SH-SY5Y (cell line): ENCODE results near the gene FZD7.

Experiments used
- GATA2 ChIP-seq: IDR thresholded peaks from 2 replicates; pipeline ENCODE4 v1.6.1; 2011; ENCODE audit warnings: mild to moderate bottlenecking, low read depth, low read length
- GATA3 ChIP-seq: IDR thresholded peaks from 2 replicates; pipeline ENCODE4 v1.6.1; 2011; ENCODE audit warnings: low read depth, mild to moderate bottlenecking, low read length, moderate library complexity

Gene FZD7

GRCh38 chr2:202023198-202023903, 10.3 kb upstream of the FZD7 start:
- no peak for TF ChIP-seq GATA2
- TF ChIP-seq GATA3: no peak

GRCh38 chr2:202023904-202024266, 9.8 kb upstream of the FZD7 start:
- TF ChIP-seq GATA2 (no peak), GATA3 (no peak)

DNA sequence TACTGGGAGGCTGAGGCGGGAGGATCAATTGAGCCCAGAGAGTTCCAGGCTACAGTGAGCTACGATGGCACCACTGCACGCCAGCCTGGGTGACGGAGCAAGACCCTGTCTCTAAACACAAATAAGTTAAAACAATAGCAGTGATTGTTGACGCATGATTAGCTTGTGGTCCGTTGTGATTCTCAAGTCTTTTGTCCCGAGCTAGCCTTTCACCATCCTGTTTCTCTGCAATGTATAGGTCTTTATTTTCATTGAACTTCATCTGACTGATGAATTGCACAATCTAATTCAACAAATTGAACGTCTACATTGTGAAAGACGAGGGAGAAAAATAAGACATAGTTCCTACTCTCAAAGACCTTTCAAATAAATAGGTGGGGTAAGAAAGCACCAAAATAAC, 8.8 kb upstream of the FZD7 start:
- no peak for TF ChIP-seq GATA2

- no peak for TF ChIP-seq GATA2
- TF ChIP-seq GATA3: no peak
Observed at GRCh38 chr2:202025816-202026215, 7.8 kb upstream of the FZD7 start.

DNA sequence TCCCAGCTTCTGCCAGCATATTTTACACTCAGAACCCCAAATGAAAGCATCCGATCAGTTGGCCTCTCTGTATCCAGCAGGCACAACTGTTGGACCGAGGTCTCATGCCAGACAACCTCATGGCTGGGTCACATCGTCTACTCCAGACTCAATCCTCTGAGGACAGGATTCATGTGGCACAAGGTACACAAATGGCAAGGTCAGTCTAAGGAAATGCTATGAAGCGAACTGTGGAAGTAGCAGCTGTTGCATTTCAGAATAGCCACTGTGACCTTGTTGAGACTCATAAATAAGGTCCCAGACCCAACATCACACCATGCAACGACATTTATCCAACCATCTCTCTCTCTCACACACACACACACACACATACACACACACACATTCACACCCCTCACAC, 7.1 kb upstream of the FZD7 start:
- TF ChIP-seq GATA2 (no peak), GATA3 (no peak)

GRCh38 chr2:202030691-202031090, 3.0 kb upstream of the FZD7 start:
- TF ChIP-seq GATA2: no peak
- TF ChIP-seq GATA3: no peak

- no peak for TF ChIP-seq GATA3
Observed at GRCh38 chr2:202031246-202031951, 2.3 kb upstream of the FZD7 start.

GRCh38 chr2:202032846-202033316, 774 bp upstream of the FZD7 start:
- no peak for TF ChIP-seq GATA3
- no peak for TF ChIP-seq GATA2

DNA sequence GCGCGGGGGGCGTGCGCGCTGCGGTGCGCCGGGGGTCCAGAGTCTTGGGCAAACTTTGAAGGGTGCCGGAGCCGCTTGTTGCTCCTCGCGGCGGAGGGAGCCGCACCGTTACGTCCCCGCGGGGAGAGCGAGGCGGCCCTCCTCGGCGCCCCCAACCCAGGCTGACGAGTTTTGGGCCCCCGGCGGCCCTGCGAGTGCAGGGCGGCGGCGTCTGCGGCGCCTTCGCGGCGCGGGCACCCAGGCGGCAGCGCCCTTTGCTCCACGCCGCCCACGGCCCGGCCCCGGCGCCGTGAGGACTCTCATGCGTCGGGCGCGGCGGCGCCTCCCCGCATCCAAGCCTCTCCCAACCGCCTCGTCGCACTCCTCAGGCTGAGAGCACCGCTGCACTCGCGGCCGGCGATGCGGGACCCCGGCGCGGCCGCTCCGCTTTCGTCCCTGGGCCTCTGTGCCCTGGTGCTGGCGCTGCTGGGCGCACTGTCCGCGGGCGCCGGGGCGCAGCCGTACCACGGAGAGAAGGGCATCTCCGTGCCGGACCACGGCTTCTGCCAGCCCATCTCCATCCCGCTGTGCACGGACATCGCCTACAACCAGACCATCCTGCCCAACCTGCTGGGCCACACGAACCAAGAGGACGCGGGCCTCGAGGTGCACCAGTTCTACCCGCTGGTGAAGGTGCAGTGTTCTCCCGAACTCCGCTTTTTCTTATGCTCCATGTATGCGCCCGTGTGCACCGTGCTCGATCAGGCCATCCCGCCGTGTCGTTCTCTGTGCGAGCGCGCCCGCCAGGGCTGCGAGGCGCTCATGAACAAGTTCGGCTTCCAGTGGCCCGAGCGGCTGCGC, 814 bp downstream of the FZD7 start:
- TF ChIP-seq GATA2: no peak
- TF ChIP-seq GATA3: no peak

DNA sequence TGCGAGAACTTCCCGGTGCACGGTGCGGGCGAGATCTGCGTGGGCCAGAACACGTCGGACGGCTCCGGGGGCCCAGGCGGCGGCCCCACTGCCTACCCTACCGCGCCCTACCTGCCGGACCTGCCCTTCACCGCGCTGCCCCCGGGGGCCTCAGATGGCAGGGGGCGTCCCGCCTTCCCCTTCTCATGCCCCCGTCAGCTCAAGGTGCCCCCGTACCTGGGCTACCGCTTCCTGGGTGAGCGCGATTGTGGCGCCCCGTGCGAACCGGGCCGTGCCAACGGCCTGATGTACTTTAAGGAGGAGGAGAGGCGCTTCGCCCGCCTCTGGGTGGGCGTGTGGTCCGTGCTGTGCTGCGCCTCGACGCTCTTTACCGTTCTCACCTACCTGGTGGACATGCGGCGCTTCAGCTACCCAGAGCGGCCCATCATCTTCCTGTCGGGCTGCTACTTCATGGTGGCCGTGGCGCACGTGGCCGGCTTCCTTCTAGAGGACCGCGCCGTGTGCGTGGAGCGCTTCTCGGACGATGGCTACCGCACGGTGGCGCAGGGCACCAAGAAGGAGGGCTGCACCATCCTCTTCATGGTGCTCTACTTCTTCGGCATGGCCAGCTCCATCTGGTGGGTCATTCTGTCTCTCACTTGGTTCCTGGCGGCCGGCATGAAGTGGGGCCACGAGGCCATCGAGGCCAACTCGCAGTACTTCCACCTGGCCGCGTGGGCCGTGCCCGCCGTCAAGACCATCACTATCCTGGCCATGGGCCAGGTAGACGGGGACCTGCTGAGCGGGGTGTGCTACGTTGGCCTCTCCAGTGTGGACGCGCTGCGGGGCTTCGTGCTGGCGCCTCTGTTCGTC, 1.7 kb downstream of the FZD7 start:
- no peak for TF ChIP-seq GATA3
- TF ChIP-seq GATA2: no peak

GRCh38 chr2:202035941-202036372, 2.3 kb downstream of the FZD7 start:
- TF ChIP-seq GATA3 (no peak), GATA2 (no peak)

GRCh38 chr2:202036601-202037037, 3.0 kb downstream of the FZD7 start:
- TF ChIP-seq GATA3: no peak
- no peak for TF ChIP-seq GATA2

GRCh38 chr2:202037086-202037485, 3.4 kb downstream of the FZD7 start:
- TF ChIP-seq GATA3: no peak
- TF ChIP-seq GATA2: no peak

GRCh38 chr2:202038471-202039277, 5.0 kb downstream of the FZD7 start:
- no peak for TF ChIP-seq GATA3
- TF ChIP-seq GATA2: no peak
